RWPE2 (cell line): ENCODE results near the gene ZAP70.
"Not testable (repeated sequence)": the region's sequence is repeated elsewhere in the genome, so short reads cannot be mapped to it uniquely, and the experiment has no call there.

Experiments used
- ATAC-seq: fragments of 200-7000 bp; cut with Tn5 transposase; 3 replicates; pipeline ENCODE4 v1.9.1; 2021; ENCODE audit warnings: low read depth
- DNase-seq: peaks from one replicate; pipeline ENCODE4 v3.0.0-alpha.2; 2020; ENCODE audit warnings: low spot score
- H3K27ac ChIP-seq: fragments of 450-650 bp; 2 replicates; pipeline ENCODE4 v1.5.1; 2017; ENCODE audit warnings: mild to moderate bottlenecking; ENCODE audit not compliant: poor library complexity, severe bottlenecking
- H3K27me3 ChIP-seq: fragments of 250-450 bp; sonication (Bioruptor Pico); 2 replicates; pipeline ENCODE4 v1.5.1; 2021; ENCODE audit warnings: mild to moderate bottlenecking, moderate library complexity; ENCODE audit not compliant: insufficient read depth, poor library complexity, severe bottlenecking
- H3K36me3 ChIP-seq: fragments of 250-450 bp; sonication (Bioruptor Pico); 2 replicates; pipeline ENCODE4 v1.5.1; 2020; ENCODE audit warnings: low read depth, mild to moderate bottlenecking, moderate library complexity
- H3K4me1 ChIP-seq: fragments of 250-450 bp; sonication (Bioruptor Pico); 2 replicates; pipeline ENCODE4 v1.5.1; 2021; ENCODE audit warnings: mild to moderate bottlenecking, moderate library complexity; ENCODE audit not compliant: insufficient read depth, poor library complexity, severe bottlenecking
- H3K4me3 ChIP-seq: fragments of 250-450 bp; sonication (Bioruptor Pico); 2 replicates; pipeline ENCODE4 v1.5.1; 2021; ENCODE audit warnings: mild to moderate bottlenecking, moderate library complexity; ENCODE audit not compliant: severe bottlenecking
- H3K9me3 ChIP-seq: fragments of 250-450 bp; sonication (Bioruptor Pico); 2 replicates; pipeline ENCODE4 v1.5.1; 2021; ENCODE audit warnings: mild to moderate bottlenecking, moderate library complexity; ENCODE audit not compliant: severe bottlenecking
- TF ChIP-seq, protein P1 (sequence below): fragments of 450-650 bp; IDR thresholded peaks from one replicate; pipeline ENCODE4 v1.5.1; 2017; ENCODE audit warnings: mild to moderate bottlenecking, moderate library complexity; ENCODE audit not compliant: poor library complexity, severe bottlenecking

The ZAP70 gene

DNA sequence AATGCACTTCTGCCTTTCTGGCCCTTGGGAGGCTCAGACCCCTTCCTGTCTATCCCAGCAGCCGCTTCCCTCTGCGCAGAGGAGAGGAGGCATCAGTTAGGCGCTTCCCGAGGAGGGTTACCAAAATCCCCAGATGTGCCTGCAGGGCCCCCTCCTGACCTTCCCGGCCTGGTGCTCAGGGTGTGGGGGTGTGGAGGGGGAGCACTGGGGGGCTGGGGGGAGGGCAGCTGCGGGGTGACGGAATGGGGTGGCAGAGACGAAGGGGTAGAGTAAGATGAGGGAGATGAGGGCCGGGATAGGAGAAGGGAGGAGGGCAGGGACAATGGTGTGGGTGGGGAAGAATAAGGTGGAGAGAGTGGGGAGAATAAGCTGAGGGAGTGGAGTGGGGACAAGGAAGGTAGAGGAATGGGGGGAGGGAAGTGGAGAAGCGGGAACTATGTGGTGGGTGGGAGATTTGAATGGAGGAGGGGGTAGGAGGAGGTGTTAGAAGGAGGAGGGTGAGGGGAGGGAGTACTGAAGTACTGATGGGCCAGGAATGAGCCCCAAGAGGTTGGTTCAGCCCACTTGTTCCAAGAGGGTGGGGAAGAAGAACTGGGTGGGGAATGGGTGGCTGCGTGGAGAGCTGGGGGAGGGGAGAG is 6.5 kb upstream of the ZAP70 start:
- no peaks in the 10 kb centered on the region for H3K27me3 ChIP-seq
- no peaks in the 10 kb centered on the region for H3K36me3 ChIP-seq
- ATAC-seq (no peak), DNase-seq (no peak)
- no peak overlapping the region for H3K4me3 ChIP-seq
- H3K9me3 ChIP-seq: no peaks in the 10 kb centered on the region
- no peaks in the 10 kb centered on the region for H3K4me1 ChIP-seq
- no peak overlapping the region for H3K27ac ChIP-seq
- TF ChIP-seq, protein P1, sequence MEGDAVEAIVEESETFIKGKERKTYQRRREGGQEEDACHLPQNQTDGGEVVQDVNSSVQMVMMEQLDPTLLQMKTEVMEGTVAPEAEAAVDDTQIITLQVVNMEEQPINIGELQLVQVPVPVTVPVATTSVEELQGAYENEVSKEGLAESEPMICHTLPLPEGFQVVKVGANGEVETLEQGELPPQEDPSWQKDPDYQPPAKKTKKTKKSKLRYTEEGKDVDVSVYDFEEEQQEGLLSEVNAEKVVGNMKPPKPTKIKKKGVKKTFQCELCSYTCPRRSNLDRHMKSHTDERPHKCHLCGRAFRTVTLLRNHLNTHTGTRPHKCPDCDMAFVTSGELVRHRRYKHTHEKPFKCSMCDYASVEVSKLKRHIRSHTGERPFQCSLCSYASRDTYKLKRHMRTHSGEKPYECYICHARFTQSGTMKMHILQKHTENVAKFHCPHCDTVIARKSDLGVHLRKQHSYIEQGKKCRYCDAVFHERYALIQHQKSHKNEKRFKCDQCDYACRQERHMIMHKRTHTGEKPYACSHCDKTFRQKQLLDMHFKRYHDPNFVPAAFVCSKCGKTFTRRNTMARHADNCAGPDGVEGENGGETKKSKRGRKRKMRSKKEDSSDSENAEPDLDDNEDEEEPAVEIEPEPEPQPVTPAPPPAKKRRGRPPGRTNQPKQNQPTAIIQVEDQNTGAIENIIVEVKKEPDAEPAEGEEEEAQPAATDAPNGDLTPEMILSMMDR: no peak

DNA sequence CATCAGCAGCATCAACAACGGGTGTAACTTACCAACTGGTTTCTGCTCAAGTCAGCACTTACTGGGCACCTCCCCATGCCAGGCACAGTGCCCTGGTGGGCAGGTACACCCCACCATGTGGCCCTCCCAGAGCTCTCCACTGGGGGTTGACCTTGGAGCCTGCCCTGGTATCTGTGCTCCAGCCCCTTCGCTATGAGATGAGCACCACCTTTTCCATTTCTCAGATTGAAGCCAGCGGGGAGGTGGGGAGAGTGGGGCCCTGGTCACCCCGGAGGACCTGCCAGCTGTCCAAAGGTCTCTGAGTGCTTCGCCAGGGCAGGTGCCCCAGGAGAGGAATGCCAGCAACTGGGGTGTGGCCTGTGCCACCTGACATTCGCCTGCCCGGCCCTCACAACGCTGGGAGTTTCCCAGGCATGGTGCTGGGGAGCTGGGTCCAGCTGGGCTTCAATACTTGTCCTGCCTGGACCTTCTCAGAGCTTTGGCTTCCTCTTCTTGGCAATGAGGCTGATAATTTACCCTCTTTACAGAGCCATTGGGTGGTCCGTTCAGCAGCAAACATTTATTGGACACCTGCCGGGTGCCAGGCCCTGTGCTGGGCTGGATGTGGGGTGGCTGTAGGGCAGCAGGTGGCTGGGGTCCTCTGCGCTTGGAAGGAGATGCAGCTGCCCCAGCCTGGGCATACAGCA is 5.9 kb upstream of the ZAP70 start:
- H3K27me3 ChIP-seq: no peaks in the 10 kb centered on the region
- H3K27ac ChIP-seq: no peak overlapping the region
- no peaks in the 10 kb centered on the region for H3K4me1 ChIP-seq
- no peaks in the 10 kb centered on the region for H3K9me3 ChIP-seq
- no peaks in the 10 kb centered on the region for H3K36me3 ChIP-seq
- no peak for ATAC-seq
- TF ChIP-seq, protein P1: no peak
- DNase-seq: no peak
- H3K4me3 ChIP-seq: no peak overlapping the region

DNA sequence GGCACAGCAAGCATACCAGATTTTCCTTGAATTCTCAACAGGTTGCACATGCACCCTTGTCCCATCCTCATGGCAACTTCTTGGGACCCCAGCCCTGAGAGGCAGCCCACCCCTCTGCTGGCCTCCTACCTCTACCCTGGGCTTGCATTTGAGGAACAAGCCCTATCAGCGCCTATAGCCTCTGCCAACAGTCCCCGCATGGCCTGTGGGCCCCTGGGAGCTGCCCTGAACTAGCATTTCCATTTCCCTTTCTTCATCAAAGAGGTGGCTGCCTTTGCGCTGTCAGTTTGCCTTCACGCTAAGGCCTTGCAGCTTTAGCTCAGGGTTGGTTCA is 5.4 kb upstream of the ZAP70 start:
- Histone ChIP-seq H3K27me3 (no peaks in the 10 kb centered on the region), H3K27ac (no peak overlapping the region), H3K4me1 (no peaks in the 10 kb centered on the region), H3K4me3 (no peak overlapping the region), H3K9me3 (no peaks in the 10 kb centered on the region), H3K36me3 (no peaks in the 10 kb centered on the region)
- TF ChIP-seq, protein P1: no peak
- ATAC-seq (no peak), DNase-seq (no peak)

DNA sequence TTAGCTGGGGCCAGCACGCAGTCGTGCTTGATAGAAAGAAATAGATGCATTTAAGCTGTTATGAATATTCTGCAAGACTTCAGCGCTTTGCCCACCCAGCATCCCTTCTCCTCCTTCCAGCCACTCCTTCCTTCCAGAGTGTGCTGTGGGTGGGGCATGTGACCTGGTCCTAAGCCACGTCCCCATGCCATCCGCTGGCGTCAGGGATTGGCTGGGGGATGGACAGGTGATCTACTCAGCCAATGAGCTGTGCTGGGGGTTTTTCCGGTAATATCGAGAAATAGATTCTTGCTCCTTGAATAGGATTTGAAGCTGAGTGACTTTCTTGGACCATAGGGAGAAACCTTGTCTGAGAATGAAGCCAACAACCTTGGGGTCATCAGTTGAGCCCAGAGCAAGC is 4.8 kb upstream of the ZAP70 start:
- TF ChIP-seq, protein P1: no peak
- H3K27me3 ChIP-seq: no peaks in the 10 kb centered on the region
- no peaks in the 10 kb centered on the region for H3K4me1 ChIP-seq
- ATAC-seq (no peak), DNase-seq (no peak)
- no peaks in the 10 kb centered on the region for H3K9me3 ChIP-seq
- no peak overlapping the region for H3K27ac ChIP-seq
- no peak overlapping the region for H3K4me3 ChIP-seq
- H3K36me3 ChIP-seq: no peaks in the 10 kb centered on the region

DNA sequence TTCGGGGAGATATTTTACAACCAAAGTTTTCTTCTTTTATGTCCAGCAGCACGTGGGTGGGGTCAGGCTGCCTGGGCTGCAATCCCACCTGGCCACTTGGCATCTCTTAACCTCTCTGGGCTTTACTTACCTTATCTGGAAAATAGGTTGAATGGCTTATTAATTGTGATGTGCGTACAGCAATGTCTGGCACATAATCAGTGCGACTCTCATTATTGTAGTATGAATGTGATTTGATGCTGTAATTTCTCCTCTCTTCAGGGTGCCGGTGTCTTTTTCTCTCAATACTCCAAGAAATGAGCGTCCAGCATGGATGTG is 2.0 kb upstream of the ZAP70 start:
- no peaks in the 10 kb centered on the region for H3K27me3 ChIP-seq
- no peak for ATAC-seq
- H3K27ac ChIP-seq: no peak overlapping the region
- H3K4me3 ChIP-seq: no peak overlapping the region
- TF ChIP-seq, protein P1: no peak
- H3K36me3 ChIP-seq: no peaks in the 10 kb centered on the region
- no peaks in the 10 kb centered on the region for H3K9me3 ChIP-seq
- DNase-seq: no peak
- H3K4me1 ChIP-seq: no peaks in the 10 kb centered on the region

DNA sequence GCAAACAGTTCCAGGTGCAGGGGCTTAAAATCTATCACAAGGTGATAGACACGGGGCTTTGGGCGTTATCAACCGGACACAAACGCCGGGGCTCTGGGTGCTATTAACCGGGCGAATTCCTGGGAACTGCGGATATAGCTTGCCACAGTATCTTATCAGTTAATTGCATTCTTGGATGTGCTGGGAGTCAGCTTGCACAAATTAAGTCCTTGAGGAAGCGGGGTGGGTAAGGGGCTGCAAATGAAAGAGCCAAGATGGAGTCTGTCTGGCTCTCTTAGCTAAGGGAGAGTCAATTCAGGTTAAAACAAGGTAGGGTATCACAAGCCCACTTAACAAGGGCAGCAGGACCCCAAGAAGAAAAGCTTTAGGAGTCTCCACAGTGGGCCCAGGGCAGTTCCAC is 1.2 kb upstream of the ZAP70 start:
- H3K27ac ChIP-seq, DNase-seq, H3K4me1 ChIP-seq: not testable (repeated sequence)

More for the DNA sequence above, 1.2 kb upstream of the ZAP70 start:
- H3K27me3 ChIP-seq, ATAC-seq, H3K4me3 ChIP-seq, H3K9me3 ChIP-seq, H3K36me3 ChIP-seq: not testable (repeated sequence)
